Smooth muscle cell of the brain vasculature (primary cell): ENCODE data around the gene PMP22.

ENCODE experiments used
- DNase-seq: peaks from one replicate; pipeline ENCODE4 v3.0.0-alpha.2; 2012; ENCODE audit warnings: low read depth, low spot score

PMP22 gene

GRCh38 chr17:15265131-15265530 lies at the start of gene PMP22:
PMP22 (minus strand) TSS chr17:15265326; CDS start chr17:15260727, 4,599 bp downstream.
- no peak for DNase-seq

- DNase-seq: no peak
These were observed 46.9 kb upstream of the PMP22 start for GRCh38 chr17:15311996-15312395.

DNA sequence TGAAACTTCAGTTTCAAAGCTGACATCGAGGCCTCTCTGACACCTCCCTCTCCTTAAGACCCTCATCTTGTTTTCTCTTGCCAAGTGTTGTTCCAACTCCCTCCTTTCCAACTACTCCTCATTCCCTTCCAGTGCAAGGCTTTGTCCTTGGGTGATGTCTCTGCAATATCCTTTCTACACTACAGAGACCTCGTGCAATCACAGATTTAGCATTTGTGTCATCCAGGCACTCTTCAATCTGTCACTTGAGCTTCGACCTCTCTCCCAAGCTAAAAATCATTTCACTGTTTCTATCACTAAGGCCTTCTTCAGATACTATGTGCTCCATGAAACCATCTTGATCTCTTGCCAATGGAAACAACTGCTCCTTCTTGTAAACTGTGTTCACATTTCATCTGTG lies 44.7 kb upstream of the PMP22 start:
- DNase-seq: no peak

DNA sequence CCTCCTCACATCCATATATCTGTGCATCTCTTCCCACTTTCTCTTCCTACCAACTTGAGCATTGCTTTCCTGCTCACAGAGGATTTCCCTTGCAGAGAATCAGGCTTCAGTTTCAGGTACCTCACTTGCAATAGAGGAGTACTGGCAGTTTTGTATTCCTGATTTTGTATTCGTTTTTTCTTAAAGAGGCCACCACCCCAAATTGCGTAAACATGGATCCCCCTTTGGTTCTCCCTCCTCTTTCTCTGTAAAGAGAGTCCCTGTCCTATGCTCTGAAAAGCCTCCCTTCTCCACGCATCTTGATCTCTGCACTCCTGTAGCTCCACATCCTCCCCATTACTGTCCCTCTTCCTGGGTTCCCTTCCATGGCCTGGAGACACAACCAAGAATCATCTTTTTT lies 44.1 kb upstream of the PMP22 start:
- no peak for DNase-seq

DNA sequence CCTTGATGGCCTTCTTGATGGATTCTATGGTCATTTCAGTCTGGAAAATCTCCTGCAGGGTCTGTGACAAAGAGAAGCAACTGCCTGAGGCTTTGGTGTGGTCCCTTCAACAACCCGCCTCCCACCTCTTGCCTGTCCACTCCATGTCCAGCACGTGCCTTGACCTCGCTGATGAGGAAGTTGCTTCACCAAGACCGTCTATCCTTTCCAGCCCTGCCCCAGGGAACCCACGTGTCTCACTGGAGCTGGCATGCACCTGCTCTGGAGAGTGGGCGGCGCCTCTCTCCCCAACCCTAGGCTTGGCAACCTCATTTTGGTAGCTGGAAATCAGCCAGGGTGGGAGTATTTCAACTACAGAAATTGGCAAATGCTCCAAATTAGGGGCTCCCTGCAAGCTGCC lies 43.6 kb upstream of the PMP22 start:
- no peak for DNase-seq

- no peak for DNase-seq
These were observed 42.6 kb upstream of the PMP22 start for GRCh38 chr17:15307710-15308111.

DNA sequence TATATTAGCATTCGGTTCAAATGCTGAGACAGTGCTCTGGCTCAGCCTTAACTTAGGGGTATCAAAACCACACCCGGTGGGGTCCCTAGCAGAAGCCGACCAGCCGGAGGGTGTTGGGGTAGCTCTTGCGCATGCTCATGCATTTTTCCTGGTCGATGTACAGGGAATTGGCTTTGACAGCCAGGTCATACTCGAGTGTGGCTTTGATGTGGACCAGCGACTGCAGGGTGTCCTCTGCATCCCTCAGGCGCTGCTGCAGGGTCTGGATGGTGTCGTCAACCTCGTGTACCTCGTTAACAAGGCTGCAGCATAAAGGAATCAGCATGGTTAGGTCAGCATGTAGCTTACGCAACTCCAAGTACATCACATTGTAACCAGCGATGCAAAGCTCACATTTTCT lies 38.7 kb upstream of the PMP22 start:
- DNase-seq: no peak

DNA sequence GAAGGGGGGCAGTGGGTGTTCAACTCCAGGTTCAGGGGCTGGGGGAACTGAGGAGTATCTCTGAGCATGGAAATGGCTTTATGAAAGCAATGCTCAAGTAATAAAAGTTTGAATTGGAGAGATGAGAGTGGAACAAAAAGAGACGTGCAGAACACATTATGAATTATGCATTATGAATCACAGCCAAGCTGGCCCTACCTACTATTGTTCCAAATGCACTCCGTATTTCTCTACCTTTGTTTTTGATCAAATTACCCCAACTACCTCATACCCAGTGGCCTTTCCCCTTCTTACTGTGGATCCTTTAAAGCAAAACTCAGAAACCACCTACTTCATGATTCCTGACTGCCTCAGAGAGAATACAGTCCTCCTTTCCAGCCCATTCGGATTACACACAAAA lies 38.1 kb upstream of the PMP22 start:
- no peak for DNase-seq

- no peak for DNase-seq
These were observed 36.7 kb upstream of the PMP22 start for GRCh38 chr17:15301845-15302244.

- DNase-seq: no peak
These were observed 33.0 kb upstream of the PMP22 start for GRCh38 chr17:15298176-15298575.

DNA sequence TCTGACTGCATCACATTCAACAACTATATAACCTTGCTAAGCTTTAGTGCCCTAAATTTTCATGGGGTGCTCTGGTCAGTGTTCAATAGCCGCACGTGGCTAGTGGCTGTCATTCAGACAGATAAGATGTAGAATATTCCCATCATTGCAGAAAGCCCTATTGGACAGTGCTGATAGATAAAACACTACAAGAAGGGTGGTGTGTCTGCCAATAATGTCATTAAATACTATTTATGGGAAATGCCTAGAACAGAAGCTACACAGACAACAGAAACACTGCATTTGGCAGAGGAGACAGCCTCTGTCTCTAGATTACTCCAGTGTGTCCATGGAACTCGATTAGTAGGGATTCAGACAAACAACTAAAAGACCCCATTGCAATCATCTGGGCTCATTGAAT lies 28.4 kb upstream of the PMP22 start:
- no peak for DNase-seq

DNA sequence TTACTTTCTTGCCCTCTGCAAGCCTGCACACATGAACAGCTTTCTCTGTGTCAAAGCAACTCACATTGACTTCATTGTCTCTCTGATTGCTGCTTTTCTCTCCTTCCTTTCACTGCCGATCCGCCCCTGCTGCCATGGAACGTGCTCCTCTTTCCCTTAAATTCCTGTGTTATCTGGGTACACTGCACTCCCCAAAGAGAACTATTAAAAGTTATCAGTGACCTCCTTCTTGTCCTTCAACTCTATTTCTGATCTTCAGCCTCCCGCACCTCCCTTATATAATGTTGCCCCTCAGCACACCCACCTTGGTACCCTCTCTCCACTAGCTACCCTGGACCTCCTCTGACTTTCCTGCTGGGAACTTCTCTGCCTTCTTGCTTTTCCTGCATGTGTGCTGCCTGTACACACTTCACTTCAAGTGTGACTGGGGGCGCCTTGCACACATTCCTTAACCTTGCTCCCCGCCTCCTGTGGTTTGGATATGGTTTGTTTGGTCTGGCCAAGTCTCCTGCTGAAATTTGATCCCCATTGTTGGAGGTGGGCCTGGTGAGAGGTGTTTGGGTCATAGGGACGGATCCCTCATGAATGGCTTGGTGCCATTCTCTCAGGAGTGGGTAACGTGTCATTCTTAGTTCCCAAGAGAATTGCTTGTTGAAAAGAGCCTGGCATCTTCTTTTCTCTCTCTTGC lies 26.7 kb upstream of the PMP22 start:
- DNase-seq: no peak

DNA sequence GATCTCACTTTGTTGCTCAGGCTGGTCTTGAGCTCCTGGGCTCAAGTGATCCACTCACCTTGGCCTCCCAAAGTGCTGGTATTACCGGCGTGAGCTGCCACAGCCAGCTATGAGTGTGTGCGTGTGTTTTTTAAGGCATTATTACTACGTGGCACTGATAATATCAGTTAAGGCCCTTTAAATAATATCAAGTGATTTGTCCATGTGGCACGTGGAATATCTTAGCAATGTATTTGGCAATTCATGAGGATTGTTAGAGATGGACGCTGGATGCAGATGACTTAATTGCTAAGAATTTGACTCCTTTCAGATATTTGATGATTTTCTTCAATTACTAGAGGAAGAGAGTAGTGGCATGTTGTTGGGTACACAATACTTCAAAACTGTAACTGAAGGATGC lies 25.5 kb upstream of the PMP22 start:
- DNase-seq: no peak

DNA sequence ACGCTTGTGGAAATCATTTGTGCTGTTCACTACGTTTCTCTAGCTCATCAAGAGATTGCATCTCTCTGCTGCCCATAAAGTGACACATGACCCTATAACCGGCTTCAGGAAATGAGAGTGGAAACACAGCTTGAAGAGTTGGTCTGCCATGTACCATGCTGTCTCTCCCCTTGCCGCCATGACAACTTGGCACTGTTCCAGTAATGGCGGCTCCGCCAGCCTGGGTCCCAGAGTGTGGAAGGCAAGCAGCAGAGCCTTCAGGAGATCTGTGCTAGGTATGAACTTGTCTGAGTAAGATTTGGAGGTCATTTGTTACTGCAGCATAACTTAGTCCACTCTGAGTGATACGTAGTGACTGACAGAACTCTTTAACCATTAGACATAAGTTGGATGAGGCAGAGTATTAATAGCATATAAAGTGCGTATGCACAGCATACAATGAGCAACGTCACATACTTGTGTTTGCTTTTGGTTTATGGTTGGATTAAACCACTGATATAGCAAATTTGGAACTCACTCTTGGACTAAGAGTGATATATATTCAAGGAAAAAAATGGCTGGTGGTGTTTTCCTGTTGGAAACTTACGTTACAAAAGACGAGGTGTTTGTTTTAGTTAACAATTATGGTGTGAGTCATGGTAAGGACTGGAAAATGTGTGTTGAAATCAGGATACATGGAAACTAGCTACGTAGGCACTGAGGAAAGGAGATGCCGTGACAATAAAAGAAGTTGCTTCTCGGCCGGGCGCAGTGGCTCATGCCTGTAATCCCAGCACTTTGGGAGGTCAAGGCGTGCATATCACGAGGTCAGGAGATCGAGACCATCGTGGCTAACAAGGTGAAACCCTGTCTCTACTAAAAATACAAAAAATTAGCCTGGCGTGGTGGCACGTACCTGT lies 24.4 kb upstream of the PMP22 start:
- no peak for DNase-seq

DNA sequence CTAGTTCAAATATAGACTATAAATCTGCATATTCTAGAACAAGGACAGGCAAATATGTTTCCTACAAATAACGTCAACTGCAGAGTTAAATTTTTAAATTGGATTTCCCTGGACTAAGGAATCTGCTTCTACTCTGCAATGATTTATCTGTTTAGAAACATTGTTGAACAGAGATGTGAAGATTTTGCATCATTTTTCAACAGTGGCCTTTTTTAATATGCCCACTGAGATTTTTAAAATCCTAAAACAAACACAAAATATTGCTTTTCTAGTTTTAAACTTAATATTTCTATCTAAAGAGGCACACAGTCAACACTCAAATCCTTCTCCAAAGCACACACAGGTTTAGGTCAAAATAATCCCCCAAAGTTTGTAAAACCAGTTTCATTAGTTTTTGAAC lies 23.7 kb upstream of the PMP22 start:
- DNase-seq: no peak

DNA sequence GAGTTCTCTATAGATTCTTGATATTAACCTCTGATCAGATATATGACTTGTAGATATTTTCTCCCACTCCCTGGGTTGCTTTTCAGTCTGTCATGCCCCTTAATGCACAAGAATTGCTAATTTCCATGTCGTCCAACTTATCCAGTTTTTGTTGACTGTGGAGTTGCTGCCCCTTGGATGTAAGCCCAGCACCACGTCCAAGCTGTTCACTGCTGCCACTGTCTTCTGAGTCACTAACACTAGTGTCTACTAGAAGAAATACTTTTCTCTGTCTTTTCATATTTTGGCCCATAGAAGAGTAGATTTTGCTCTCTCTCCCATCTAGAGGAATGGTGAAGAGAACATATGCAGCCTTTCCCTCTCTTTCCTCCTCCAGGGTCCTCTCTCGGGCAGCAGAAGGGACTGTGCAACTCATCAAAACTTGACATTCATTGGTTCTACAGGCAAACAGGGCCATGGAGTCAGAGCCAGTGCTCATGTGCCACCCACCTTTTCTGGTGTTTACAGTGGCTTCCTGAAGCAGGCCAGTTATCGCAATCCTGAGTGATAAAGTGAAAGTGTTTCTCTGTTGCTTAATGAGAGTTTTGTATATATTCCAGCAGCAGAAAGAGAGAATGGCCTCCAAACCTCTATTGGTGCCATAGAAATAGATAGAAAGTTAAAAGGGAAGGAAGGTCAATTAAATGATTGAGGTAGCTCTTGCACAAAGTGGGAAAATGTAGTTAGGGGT lies 22.6 kb upstream of the PMP22 start:
- no peak for DNase-seq

DNA sequence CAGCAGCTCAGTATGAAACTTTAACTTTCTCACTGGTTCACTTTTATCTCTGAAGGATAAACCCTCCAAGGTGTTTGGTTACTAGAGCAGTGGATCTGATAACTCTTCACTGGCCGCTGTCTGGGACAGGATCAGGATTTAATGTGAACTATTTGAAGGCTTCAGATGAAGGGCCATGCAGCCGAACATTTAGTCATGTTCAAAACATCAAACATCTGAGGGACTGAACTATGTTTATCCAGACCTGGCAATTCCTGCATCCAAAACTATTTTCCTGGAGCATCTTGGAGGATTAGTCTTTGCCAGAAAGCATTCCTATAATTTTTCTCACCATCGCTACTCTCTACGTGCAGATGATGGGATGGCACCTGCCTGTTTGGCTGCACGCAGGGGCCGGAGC lies 20.3 kb upstream of the PMP22 start:
- no peak for DNase-seq

DNA sequence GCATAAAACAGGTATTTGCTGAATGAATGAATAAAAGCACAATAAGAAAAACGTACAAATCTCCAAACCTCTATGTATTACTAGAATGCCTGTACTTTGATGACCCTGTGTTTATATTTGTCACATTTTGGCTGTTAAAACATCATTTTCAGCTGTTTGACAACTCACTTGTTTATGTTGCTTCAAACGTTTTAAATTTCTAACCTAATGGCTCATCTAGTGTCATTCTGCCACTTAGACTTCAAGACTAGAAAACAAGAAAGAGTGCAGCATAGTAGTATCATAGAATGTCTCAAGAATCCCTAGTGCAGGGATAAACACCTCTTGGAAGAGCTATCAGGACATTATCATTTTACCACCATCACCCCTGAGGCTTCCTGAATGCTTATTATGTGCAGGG lies 19.4 kb upstream of the PMP22 start:
- no peak for DNase-seq

- DNase-seq: no peak
These were observed 19.0 kb upstream of the PMP22 start for GRCh38 chr17:15284107-15284506.

DNA sequence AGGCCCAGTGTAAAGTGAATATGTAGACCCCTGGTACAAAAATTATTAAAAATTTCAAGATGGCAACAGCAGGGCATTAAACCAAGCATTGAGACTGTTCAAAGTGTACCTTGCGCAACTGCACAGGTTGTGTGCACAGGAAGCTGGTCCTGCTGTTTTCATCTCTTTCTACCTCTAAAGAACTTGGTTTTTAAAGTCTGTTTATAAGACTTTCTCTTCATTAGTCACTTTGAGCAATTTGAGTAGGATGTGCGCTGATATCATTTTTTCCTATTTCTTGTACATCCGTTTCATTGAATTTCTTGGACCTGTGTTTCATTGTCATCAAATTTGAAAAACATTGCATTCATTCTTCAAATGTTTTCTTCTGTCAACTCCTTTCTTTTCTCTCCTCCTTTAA lies 16.8 kb upstream of the PMP22 start:
- no peak for DNase-seq

GRCh38 chr17:15278924-15279477 lies 13.9 kb upstream of the PMP22 start:
- no peak for DNase-seq

GRCh38 chr17:15278380-15278779 lies 13.3 kb upstream of the PMP22 start:
- DNase-seq: no peak
